CD4-positive, alpha-beta T cell treated with Interleukin-17A for 1 hour (primary cell): ENCODE data around the gene SRCIN1.
A peak's percentile ranks its signal among the peaks of the same experiment; 100 is the strongest.
"Not testable (repeated sequence)": the region's sequence is repeated elsewhere in the genome, so short reads cannot be mapped to it uniquely, and the experiment has no call there.

ENCODE experiments used
- DNase-seq: peaks from one replicate; pipeline ENCODE4 v3.0.0-alpha.2; 2020

The SRCIN1 gene, protein sequence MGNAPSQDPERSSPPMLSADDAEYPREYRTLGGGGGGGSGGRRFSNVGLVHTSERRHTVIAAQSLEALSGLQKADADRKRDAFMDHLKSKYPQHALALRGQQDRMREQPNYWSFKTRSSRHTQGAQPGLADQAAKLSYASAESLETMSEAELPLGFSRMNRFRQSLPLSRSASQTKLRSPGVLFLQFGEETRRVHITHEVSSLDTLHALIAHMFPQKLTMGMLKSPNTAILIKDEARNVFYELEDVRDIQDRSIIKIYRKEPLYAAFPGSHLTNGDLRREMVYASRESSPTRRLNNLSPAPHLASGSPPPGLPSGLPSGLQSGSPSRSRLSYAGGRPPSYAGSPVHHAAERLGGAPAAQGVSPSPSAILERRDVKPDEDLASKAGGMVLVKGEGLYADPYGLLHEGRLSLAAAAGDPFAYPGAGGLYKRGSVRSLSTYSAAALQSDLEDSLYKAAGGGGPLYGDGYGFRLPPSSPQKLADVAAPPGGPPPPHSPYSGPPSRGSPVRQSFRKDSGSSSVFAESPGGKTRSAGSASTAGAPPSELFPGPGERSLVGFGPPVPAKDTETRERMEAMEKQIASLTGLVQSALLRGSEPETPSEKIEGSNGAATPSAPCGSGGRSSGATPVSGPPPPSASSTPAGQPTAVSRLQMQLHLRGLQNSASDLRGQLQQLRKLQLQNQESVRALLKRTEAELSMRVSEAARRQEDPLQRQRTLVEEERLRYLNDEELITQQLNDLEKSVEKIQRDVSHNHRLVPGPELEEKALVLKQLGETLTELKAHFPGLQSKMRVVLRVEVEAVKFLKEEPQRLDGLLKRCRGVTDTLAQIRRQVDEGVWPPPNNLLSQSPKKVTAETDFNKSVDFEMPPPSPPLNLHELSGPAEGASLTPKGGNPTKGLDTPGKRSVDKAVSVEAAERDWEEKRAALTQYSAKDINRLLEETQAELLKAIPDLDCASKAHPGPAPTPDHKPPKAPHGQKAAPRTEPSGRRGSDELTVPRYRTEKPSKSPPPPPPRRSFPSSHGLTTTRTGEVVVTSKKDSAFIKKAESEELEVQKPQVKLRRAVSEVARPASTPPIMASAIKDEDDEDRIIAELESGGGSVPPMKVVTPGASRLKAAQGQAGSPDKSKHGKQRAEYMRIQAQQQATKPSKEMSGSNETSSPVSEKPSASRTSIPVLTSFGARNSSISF

GRCh38 chr17:38605841-38606645, at the start of gene SRCIN1:
TSS of gene SRCIN1 (minus strand) at chr17:38605952. CDS start at chr17:38605705, 247 bp downstream.
- DNase-seq: peak; percentile 60

- no peak for DNase-seq
Measured at GRCh38 chr17:38654411-38655398, 49.0 kb upstream of the SRCIN1 start.

DNA sequence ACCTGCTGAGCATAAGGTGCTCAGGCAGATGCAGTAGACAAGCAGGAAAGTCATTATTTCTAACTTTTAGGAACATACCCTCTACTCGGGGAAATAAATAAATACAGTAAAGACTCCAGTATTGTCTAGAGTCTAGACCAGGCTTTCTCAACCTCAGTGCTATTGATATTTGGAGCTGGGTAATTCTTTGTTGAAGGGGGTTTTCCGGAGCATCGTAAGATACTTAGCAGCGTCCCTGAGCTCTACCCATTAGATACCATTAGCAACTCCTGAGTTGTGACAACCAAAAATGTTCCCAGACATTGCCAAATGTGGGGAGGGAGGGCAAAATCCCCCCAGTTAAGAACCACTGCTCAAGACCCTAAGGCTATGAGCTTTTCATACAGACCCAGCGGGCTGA, 47.9 kb upstream of the SRCIN1 start:
- no peak for DNase-seq

DNA sequence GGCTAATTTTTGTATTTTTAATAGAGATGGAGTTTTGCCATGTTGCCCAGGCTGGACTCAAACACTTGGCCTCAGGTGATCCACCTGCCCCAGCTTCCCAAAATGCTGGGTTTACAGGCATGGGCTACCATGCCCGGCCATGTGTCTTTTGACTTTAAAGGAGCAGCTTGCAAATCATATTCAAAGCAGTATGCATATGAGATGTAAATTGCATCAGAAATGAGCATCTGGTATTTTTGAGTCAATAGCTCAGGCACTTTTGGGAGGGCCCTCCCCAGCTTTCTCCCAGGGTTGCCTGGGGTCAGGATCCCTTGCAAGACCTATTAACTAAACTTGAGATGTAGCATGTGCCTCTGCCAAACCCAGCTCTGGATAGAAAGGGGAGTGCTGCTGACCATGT, 47.5 kb upstream of the SRCIN1 start:
- DNase-seq: no peak

- DNase-seq: not testable (repeated sequence)
Measured at GRCh38 chr17:38650653-38651173, 45.0 kb upstream of the SRCIN1 start.

- DNase-seq: no peak
Measured at GRCh38 chr17:38637951-38638350, 32.2 kb upstream of the SRCIN1 start.

DNA sequence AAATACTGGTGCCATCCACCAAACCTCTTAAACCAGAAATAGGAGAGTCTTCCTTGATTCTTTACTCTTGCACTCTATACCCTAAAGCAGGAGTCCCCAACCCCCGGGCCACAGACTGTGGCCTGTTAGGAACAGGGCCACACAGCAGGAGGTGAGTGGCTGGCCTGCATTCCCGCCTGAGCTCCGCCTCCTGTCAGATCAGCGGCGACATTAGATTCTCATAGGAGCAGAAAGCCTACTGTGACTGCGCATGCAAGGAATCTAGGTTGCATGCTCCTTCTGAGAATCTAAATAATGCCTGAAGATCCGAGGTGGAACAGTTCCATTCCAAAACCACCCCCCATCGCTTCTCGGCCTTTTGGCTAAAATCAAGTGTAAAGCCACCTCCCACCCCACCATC, 30.3 kb upstream of the SRCIN1 start:
- no peak for DNase-seq

DNA sequence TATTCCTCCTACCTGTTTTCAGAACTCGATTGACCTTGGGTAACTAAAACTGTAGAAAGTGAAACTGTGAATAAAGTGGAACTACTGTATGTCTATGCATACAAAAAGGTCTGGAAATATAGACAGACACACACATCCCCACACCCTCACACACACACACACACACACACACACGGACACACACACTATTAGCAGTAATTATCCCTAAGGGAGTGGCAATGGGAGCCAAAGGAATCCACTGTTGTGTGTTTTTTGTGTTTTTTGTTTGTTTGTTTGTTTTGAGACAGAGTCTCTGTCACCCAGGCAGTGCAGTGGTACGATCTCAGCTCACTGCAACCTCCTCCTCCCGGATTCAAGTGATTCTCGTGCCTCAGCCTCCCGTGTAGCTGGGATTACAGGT, 26.6 kb upstream of the SRCIN1 start:
- no peak for DNase-seq

DNA sequence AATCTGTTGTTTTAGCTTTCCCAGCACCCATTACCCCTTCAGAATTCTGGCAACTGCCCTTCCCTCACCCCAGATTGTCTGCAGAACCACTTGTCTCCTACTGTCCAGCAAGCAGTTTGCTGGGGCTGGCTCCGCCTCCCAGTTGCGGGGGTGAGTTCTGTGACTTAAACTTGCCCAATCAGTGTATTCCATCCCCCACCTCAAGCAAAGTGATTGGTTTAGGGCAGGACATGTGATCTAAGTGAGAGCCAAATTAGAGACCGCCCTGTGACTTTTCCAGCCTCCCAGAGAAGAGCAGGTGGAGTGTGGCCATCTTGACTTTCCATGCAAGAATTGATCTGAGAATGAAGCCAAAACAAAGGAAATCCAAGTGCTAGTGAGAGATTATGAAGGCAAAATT, 22.7 kb upstream of the SRCIN1 start:
- no peak for DNase-seq

DNA sequence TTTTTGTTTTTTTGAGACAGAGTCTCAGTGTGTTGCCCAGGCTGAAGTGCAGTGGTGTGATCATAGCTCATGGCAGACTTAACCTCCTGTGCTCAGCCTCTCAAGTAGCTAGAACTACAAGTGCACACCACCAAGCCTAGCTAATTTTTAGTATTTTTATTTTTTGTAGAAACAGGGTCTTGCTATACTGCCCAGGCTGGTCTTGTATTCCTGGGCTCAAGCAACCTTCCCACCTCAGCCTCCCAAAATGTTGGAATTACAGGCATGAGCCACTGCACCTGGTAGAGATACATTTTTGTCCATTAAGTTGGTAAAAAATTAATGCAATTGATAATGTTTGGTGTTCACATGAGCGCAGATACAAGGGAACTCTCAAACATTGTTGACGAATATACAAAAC, 22.2 kb upstream of the SRCIN1 start:
- DNase-seq: no peak

DNA sequence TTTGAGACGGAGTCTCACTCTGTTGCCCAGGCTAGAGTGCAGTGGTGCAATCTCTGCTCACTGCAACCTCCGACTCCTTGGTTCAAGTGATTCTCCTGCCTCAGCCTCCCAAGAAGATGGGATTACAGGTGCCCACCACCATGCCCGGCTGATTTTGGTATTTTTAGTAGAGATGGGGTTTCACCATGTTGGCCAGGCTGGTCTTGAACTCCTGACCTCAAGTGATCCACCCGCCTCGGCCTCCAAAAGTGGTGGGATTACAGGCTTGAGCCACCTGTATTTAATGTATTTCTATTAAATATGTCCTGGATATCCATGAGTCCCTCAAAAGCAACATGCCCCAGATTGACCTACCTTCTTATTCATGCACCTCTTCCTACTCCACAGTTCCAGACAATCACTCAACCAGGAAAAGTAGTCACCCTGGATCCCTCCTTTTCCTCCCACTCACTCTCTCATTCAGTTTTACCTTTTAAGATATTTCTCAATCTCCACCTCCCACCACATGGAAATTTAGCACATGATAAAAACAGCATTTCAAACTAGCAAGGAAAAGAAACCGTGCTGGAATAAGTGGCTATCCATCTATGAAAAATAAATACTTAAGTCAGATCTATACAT, 21.0 kb upstream of the SRCIN1 start:
- DNase-seq: not testable (repeated sequence)

GRCh38 chr17:38625482-38625881, 19.7 kb upstream of the SRCIN1 start:
- no peak for DNase-seq

DNA sequence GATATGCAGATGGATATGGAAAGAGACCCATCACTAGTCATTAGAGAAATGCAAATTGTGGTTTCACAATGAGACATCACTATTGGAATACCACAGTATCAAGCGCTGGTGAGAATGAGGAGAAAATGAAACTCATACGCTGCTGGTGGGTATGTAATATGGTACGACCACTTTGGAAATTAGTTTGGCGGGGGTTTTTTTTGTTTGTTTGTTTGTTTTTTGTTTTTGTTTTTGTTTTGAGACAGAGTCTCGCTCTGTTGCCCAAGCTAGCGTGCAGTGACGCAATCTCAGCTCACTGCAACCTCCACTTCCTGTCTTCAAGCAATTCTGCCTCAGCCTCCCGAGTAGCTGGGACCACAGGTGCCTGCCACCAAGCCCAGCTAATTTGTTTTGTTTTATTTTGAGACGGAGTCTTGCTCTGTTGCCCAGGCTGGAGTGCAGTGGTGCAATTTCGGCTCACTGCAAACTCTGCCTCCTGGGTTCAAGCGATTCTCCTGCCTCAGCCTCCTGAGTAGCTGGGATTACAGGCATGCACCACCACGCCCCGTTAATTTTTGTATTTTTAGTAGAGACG, 19.1 kb upstream of the SRCIN1 start:
- DNase-seq: peak; percentile 12

GRCh38 chr17:38621538-38621937, 15.8 kb upstream of the SRCIN1 start:
- no peak for DNase-seq

DNA sequence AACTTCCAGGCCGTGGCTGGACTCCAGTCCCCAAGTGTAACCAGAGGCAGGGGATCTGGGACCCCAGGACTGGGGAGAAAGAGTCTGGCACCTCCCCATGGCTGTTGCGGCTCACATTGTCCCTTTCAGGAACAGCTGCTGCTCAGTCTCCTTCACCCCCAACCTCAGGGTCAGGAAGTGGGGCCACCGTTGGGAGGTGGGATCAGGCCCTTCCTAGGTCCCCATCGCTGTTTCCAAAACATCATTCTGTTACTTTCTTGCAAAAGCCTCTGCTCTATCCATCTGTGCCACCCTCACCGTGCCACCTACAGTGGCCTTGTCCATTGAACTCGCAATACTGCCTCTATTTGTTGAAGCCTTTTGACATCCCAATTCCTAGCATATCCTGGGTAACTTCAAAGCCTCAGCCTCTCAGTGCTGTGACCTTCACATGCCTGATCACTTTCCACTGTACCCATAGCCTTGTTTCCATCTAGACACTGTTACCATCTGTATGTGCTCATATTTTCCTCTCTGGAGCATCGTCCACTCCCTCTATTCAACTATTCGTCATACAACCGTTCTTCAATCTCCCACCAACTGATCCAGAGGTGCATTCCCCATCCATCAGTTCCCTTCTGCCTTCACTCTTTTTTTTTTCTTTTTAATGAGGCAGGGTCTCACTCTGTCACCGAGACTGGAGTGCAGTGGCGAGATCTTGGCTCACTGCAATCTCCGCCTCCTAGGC, 15.0 kb upstream of the SRCIN1 start:
- no peak for DNase-seq

- DNase-seq: no peak
Measured at GRCh38 chr17:38619937-38620550, 14.3 kb upstream of the SRCIN1 start.

DNA sequence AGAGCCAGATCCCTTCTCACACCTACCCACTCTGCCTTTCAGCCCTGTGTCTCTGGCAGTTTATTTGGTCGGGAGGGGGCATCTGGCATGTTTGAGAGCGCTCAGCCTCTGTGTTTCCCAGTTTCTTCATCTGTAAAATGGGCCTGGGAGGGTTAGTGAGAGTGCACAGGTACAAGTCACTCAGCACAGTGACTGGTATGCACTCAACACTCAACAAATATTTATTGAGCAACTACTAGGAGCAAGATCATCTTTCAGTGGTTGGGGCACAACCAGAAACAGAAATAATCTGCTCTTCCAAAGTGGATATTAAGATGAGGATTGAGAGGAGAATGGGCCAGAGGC, 13.7 kb upstream of the SRCIN1 start:
- DNase-seq: no peak

DNA sequence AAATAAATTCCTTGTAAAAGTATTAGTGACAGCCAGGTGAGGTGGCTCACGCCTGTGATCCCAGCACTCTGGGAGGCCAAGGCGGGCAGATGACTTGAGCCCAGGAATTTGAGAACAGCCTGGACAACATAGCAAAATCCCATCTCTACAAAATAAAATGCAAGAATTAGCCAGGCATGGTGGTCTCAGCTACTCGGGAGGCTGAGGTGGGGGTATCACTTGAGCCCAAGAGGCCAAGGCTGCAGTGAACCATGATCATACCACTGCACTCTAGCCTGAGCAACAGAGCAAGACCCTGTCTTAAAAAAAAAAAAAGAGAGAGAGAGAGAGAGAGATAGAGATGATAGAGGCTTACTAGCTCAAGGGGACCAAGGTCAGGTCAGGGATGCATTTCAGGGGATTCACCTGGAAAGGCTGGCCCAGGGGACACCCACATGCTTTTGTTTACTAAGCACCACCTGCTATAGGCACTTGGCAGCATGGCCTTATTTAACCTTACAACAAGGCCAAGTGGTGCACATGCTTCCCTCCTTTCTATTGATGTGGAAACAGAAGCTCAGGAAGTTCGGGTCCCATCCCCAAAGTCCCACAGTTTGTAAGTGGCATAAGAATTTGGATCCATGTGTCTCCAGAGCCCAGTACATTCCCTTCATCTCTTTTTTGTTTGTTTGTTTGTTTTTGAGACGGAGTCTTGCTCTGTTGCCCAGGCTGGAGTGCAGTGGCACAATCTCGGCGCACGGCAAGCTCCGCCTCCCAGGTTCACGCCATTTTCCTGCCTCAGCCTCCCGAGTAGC, 12.4 kb upstream of the SRCIN1 start:
- no peak for DNase-seq
